ENCODE measurements around the gene ROCK1.

DNA sequence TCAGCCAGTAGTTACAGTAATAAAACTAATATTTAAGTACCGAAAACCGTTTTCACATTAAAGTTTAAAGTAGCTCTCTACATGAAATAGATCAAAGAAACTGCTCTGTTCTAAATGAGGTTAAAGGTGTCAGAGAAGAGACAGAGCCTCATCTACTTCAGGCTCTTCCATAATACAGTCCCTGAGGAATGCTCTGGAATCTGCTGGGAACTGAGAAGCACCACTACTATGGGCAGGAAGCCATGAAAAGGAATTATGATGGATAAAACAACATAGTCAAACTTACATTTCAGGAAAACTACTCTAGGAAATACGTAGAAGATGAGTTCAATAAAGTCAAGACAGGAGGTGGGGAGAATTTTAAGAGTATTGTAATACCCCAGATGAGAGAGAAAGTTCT lies 60.0 kb downstream of the ROCK1 start:
- no peak for TF ChIP-seq EZH2 (IDR thresholded peaks at IDR 0.05; ENCODE audit: insufficient read depth, poor library complexity, severe bottlenecking)
- no peak for TF ChIP-seq EZH2phosphoT487 (IDR thresholded peaks at IDR 0.05; ENCODE audit: insufficient read depth, low read depth)
